GM06990 (cell line): ENCODE data around the gene CFL1.

Source experiments
- DNase-seq: peaks from one replicate; pipeline ENCODE4 v3.0.0-alpha.2; 2011; ENCODE audit not compliant: insufficient read length; ENCODE audit errors: extremely low read depth
- H3K27me3 ChIP-seq: replicated peaks from 2 replicates; pipeline ENCODE4 v1.6.0; 2011; ENCODE audit warnings: low read length; ENCODE audit not compliant: control insufficient read depth, insufficient read depth
- H3K36me3 ChIP-seq: 2 replicates; pipeline ENCODE4 v1.5.1; 2011; ENCODE audit warnings: low read length; ENCODE audit not compliant: control insufficient read depth, insufficient read depth
- H3K4me3 ChIP-seq: replicated peaks from 2 replicates; pipeline ENCODE4 v1.5.1; 2011; ENCODE audit warnings: low read depth, mild to moderate bottlenecking, control low read depth, low read length
- TF ChIP-seq, protein P1 (sequence below): IDR thresholded peaks from 2 replicates; pipeline ENCODE4 v1.5.1; 2011; ENCODE audit warnings: low read length, control low read depth, mild to moderate bottlenecking, inconsistent platforms; ENCODE audit not compliant: insufficient read depth, poor library complexity, severe bottlenecking

CFL1 gene

DNA sequence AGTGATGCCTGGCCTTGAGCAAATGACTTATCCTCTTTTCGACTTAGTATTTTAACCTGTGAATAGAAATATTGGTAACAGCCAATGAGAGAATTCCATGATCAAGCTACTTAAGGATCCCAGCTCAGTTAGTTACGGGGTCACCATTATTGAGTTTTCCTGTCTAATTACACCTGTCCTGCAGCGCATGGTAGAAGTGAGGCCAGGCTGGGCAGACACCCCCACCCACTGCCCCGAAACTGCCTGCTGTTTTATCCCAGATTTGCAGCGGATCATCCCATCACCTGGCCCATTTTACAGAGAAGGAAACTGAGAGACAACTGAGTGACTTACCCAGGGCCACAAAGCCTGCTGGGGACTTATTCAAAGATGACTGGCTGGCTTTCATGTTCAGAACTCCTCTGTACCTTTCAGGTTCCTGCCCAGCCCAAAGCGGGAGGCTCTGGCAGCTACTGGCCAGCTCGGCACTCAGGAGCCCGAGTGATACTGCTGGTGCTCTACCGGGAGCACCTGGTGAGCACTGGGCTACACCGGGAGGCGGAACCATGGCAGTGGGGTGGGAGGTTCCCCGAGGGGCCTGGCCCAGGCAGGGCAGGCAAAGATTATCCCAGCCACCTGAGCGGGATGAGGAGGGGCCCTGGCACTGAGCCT lies 3.7 kb upstream of the CFL1 start:
- no peaks in the 10 kb centered on the region for H3K27me3 ChIP-seq
- DNase-seq: no peak
- H3K36me3 ChIP-seq: peaks cover 39% of the 10 kb centered on the region
- TF ChIP-seq, protein P1, sequence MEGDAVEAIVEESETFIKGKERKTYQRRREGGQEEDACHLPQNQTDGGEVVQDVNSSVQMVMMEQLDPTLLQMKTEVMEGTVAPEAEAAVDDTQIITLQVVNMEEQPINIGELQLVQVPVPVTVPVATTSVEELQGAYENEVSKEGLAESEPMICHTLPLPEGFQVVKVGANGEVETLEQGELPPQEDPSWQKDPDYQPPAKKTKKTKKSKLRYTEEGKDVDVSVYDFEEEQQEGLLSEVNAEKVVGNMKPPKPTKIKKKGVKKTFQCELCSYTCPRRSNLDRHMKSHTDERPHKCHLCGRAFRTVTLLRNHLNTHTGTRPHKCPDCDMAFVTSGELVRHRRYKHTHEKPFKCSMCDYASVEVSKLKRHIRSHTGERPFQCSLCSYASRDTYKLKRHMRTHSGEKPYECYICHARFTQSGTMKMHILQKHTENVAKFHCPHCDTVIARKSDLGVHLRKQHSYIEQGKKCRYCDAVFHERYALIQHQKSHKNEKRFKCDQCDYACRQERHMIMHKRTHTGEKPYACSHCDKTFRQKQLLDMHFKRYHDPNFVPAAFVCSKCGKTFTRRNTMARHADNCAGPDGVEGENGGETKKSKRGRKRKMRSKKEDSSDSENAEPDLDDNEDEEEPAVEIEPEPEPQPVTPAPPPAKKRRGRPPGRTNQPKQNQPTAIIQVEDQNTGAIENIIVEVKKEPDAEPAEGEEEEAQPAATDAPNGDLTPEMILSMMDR: no peak
- peak overlapping the region; percentile 97 for H3K4me3 ChIP-seq

GRCh38 chr11:65861165-65861505 lies 3.2 kb upstream of the CFL1 start:
- H3K4me3 ChIP-seq: peak overlapping the region; percentile 97
- no peak for DNase-seq
- no peaks in the 10 kb centered on the region for H3K27me3 ChIP-seq
- peaks cover 36% of the 10 kb centered on the region for H3K36me3 ChIP-seq
- TF ChIP-seq, protein P1: no peak

DNA sequence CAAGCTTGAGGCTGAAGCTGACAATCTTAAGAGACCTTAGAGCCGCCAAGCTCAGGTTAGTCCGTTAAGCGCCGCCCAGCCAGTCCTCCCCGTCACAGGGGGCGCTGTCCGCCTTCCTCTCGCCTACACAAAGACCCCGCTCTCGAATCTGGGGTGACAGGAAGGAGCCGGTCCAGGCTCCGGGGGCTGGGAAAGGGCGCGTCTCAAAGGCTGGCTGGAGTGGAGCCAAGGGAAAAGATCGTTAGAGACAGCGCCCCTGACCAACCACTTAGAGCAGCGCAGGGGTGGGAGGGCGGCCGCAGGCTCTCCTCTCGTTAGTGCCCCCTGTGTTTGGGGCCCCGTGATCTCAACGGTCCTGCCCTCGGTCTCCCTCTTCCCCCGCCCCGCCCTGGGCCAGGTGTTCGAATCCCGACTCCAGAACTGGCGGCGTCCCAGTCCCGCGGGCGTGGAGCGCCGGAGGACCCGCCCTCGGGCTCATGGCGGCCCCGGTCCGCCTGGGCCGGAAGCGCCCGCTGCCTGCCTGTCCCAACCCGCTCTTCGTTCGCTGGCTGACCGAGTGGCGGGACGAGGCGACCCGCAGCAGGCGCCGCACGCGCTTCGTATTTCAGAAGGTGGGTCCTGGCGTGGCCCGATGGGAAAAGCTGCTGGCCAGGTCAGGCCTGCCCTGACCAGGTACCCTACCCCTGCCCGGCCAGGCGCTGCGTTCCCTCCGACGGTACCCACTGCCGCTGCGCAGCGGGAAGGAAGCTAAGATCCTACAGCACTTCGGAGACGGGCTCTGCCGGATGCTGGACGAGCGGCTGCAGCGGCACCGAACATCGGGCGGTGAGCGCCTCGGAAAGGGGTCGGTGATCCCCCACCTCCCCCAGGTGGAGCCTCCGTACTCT lies 2.5 kb upstream of the CFL1 start, which contains the start of gene MUS81:
TSS of gene MUS81 (plus strand) at position 156 of the 887 bp plus-strand sequence. CDS start at position 477, 321 bp downstream.
- Histone ChIP-seq H3K27me3 (no peaks in the 10 kb centered on the region), H3K4me3 (peak within 1 kb of the TSS; percentile 97), H3K36me3 (peaks cover 37% of the 10 kb centered on the region)
- TF ChIP-seq, protein P1: peak; percentile 86
- DNase-seq: peak; percentile 98

GRCh38 chr11:65859812-65860277 lies 1.9 kb upstream of the CFL1 start:
- DNase-seq: no peak
- peak overlapping the region; percentile 97 for H3K4me3 ChIP-seq
- H3K27me3 ChIP-seq: no peaks in the 10 kb centered on the region
- TF ChIP-seq, protein P1: no peak
- peaks cover 38% of the 10 kb centered on the region for H3K36me3 ChIP-seq

DNA sequence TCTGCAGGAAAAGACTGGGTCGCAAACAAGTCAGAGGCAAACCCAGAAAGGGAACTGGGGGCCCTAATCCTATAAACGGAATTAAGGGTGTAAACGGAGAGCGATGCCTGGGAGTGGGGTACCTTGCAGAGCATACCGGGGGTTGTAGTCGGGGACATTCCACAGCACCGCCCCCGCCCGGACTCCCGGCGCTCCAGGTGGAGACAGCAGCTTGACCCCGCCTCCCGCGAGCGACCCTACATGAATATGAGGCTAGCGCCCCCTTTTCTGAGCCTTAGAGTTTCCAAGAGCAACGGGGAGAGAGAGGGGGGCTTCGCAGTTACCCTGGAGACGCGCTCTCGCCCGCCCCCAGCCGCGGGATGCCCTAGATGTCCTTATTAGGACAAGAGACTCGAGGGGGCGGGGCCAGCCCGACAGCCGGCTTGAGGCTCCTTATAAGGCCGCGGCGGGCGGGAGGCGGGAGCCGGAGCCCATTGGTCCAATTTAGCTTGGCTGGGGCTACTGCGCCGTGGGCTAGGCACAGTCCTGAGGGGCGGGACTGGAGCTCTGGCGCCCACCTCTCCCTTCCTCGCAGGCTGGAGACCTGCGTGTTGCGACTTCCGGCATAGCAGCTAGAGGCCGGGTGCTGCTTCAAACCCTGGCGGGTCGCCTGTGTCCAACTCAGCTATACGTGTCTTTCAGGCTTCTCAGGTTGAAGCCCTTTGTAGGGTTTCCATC lies 1.3 kb upstream of the CFL1 start:
- Histone ChIP-seq H3K4me3 (peak overlapping the region; percentile 97), H3K27me3 (no peaks in the 10 kb centered on the region), H3K36me3 (peaks cover 38% of the 10 kb centered on the region)
- DNase-seq: peak; percentile 100
- TF ChIP-seq, protein P1: no peak
